ENCODE data around the gene CLEC7A.

The CLEC7A gene

GRCh38 chr12:10094646-10095395 lies 35.2 kb downstream of the CLEC7A start:
- DNase-seq (ENCODE audit: low spot score), result no peak
- no peak for TF ChIP-seq CTCF (IDR thresholded peaks at IDR 0.05; ENCODE audit: borderline replicate concordance, control extremely low read depth, extremely low read depth, insufficient read depth, missing control alignments)
- in situ Hi-C loops (cut with MboI; ENCODE audit: low sequenced_read_pairs, unreplicated experiment), result no loop called here

GRCh38 chr12:10088955-10089900 lies 40.8 kb downstream of the CLEC7A start:
- in situ Hi-C loops (cut with MboI; ENCODE audit: low sequenced_read_pairs, unreplicated experiment), result no loop called here
- DNase-seq (ENCODE audit: low spot score), result no peak
- no peak for TF ChIP-seq CTCF (IDR thresholded peaks at IDR 0.05; ENCODE audit: borderline replicate concordance, control extremely low read depth, extremely low read depth, insufficient read depth, missing control alignments)

GRCh38 chr12:10088031-10088430 lies 42.0 kb downstream of the CLEC7A start:
- no peak for TF ChIP-seq CTCF (IDR thresholded peaks at IDR 0.05; ENCODE audit: borderline replicate concordance, control extremely low read depth, extremely low read depth, insufficient read depth, missing control alignments)
- DNase-seq (ENCODE audit: low spot score), result no peak
- in situ Hi-C loops (cut with MboI; ENCODE audit: low sequenced_read_pairs, unreplicated experiment), result no loop called here

GRCh38 chr12:10086387-10086786 lies 43.6 kb downstream of the CLEC7A start:
- DNase-seq (ENCODE audit: low spot score), result no peak
- TF ChIP-seq CTCF (IDR thresholded peaks at IDR 0.05; ENCODE audit: borderline replicate concordance, control extremely low read depth, extremely low read depth, insufficient read depth, missing control alignments), result no peak
- in situ Hi-C loops (cut with MboI; ENCODE audit: low sequenced_read_pairs, unreplicated experiment), result no loop called here

GRCh38 chr12:10084733-10085132 lies 45.3 kb downstream of the CLEC7A start:
- in situ Hi-C loops (cut with MboI; ENCODE audit: low sequenced_read_pairs, unreplicated experiment), result no loop called here
- no peak for TF ChIP-seq CTCF (IDR thresholded peaks at IDR 0.05; ENCODE audit: borderline replicate concordance, control extremely low read depth, extremely low read depth, insufficient read depth, missing control alignments)
- no peak for DNase-seq (ENCODE audit: low spot score)

GRCh38 chr12:10082117-10082874 lies 47.7 kb downstream of the CLEC7A start:
- in situ Hi-C loops (cut with MboI; ENCODE audit: low sequenced_read_pairs, unreplicated experiment), result no loop called here
- TF ChIP-seq CTCF (IDR thresholded peaks at IDR 0.05; ENCODE audit: borderline replicate concordance, control extremely low read depth, extremely low read depth, insufficient read depth, missing control alignments), result no peak
- no peak for DNase-seq (ENCODE audit: low spot score)
